Psoas muscle (tissue), 8 donors: ENCODE results near the gene BRAF. TPM values are rescaled to one million over a fixed set of nuclear protein-coding genes. Genes with fewer than 3 reads are reported as not detected.

Source experiments
- ATAC-seq, 4 donors: fragments of 200-7000 bp; cut with Tn5 transposase; one replicate each; pipeline ENCODE4 v1.9.1; 2020; ENCODE audit warnings: moderate library complexity in 3 of 4, mild to moderate bottlenecking in 2 of 4
- DNase-seq, 2 donors: peaks; one replicate each; pipeline ENCODE4 v3.0.0-alpha.2; 2020
- H3K27ac ChIP-seq: fragments of 200-600 bp; one replicate; pipeline ENCODE4 v1.8.0; 2022
- H3K27me3 ChIP-seq, 3 donors: fragments of 200-600 bp in 1 of 3; one replicate each; pipeline versions ENCODE4 v1.6.1 to v1.8.0; 2013 to 2022; ENCODE audit warnings: low read length in 2 of 3, mild to moderate bottlenecking in 2 of 3, moderate library complexity in 1 of 3; ENCODE audit not compliant: insufficient read depth in 3 of 3
- H3K36me3 ChIP-seq, 2 donors: fragments of 200-600 bp in 1 of 2; one replicate each; pipeline versions ENCODE4 v1.6.1 to v1.8.0; 2013 to 2022; ENCODE audit warnings: low read depth in 1 of 2, mild to moderate bottlenecking in 1 of 2, moderate library complexity in 1 of 2; ENCODE audit not compliant: insufficient read depth in 1 of 2
- H3K4me1 ChIP-seq: fragments of 200-600 bp; one replicate; pipeline ENCODE4 v1.8.0; 2022
- H3K4me3 ChIP-seq: fragments of 200-600 bp; one replicate; pipeline ENCODE4 v1.8.0; 2022; ENCODE audit warnings: mild to moderate bottlenecking
- H3K9me3 ChIP-seq: fragments of 200-600 bp; one replicate; pipeline ENCODE4 v1.8.0; 2022
- WGBS, 3 donors: extraction: QIAGEN DNeasy Blood & Tissue Kit; methylation state at CpG; one replicate each; pipeline versions ENCODE4 v1.1.6 to v1.1.7; 2013; 5-methylcytosine and 5-hydroxymethylcytosine counted together
- intact Hi-C, 2 donors: fragments of 100-400 bp; cut with DNase I; formaldehyde crosslinking; loops; one replicate each; pipeline versions ENCODE4 v1.11.0 to v1.14.2; 2022
- polyA plus RNA-seq, 3 donors: library from polyadenylated mRNA; stranded (reverse); fragments of 200-250 nt; gene quantifications; one replicate each; pipeline ENCODE4 v1.2.3, GENCODE V29; 2013
- total RNA-seq, 4 donors: library from RNA; stranded (reverse); fragmentation: NEBNext Ultra II Directional in 2 of 4; extraction: Animal tissue kit (Norgen Biotek cat#: 25700) in 2 of 4; gene quantifications; one replicate each; pipeline versions ENCODE4 v1.2.1 to v1.2.4, GENCODE V29; 2021 to 2023
- TF ChIP-seq, protein P1 (sequence below): fragments of 200-600 bp; IDR thresholded peaks from one replicate; pipeline ENCODE4 v1.8.0; 2022; ENCODE audit warnings: antibody characterized with exemption
- donor health status: healthy with polysubstance abuse.
- donor health status: DM: no; HTN: no; CAD: no; lungs with moderate emphysema.
- donor health status: Bipolar disorder and iron deficiency.
- donor health status: healthy.
- donor health status: DM: yes; HTN: yes; CAD: no.
- donor health status: DM: no; HTN: no; CAD: no.
- donor health status: DM: no; HTN: no; CAD: no.
- donor health status: DM: yes; HTN: yes; CAD: no.

BRAF gene
- total and polyA plus RNA-seq, 7 donors, result 5.0 to 22.6 (median 16.8) TPM

GRCh38 chr7:140810830-140811556, 113.7 kb downstream of the BRAF start:
- Histone ChIP-seq H3K27me3 (no peaks in the 10 kb centered on the region), H3K27ac (no peak overlapping the region), H3K4me3 (no peak overlapping the region), H3K36me3 (peaks cover 0 to 8% of the 10 kb centered on the region in 2 donors), H3K4me1 (no peaks in the 10 kb centered on the region), H3K9me3 (no peaks in the 10 kb centered on the region)
- 27 to 38% (median 33%) methylated on average over 5 of the region's 5 CpGs for WGBS, 3 donors
- peak; percentile 85 to 97 (median 90) for ATAC-seq
- no peak for DNase-seq
- TF ChIP-seq, protein P1, sequence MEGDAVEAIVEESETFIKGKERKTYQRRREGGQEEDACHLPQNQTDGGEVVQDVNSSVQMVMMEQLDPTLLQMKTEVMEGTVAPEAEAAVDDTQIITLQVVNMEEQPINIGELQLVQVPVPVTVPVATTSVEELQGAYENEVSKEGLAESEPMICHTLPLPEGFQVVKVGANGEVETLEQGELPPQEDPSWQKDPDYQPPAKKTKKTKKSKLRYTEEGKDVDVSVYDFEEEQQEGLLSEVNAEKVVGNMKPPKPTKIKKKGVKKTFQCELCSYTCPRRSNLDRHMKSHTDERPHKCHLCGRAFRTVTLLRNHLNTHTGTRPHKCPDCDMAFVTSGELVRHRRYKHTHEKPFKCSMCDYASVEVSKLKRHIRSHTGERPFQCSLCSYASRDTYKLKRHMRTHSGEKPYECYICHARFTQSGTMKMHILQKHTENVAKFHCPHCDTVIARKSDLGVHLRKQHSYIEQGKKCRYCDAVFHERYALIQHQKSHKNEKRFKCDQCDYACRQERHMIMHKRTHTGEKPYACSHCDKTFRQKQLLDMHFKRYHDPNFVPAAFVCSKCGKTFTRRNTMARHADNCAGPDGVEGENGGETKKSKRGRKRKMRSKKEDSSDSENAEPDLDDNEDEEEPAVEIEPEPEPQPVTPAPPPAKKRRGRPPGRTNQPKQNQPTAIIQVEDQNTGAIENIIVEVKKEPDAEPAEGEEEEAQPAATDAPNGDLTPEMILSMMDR, result peak; percentile 79
- intact Hi-C loops, result loop anchor here (1.0 to 10.0 kb wide), 6 partner anchors 200 to 844 kb away; no protein-coding TSS in a partner anchor

DNA sequence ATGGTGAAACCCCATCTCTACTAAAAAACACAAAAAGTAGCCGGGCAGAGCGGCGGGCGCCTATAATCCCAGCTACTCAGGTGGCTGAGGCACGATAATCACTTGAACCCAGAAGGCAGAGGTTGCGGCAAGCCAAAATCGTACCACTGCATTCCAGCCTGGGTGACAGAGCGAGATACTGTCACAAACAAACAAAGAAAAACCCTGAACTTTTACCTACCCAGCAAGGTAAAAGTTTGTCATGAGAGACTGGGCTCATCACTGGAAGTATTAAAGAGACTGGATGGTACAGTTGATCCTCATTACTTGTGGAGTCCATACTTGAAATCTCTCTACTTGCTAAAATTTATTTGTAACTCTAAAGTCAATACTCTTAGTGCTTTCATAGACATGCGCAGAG, 114.3 kb downstream of the BRAF start:
- H3K9me3 ChIP-seq, result no peaks in the 10 kb centered on the region
- no peak for DNase-seq
- H3K4me1 ChIP-seq, result no peaks in the 10 kb centered on the region
- H3K27ac ChIP-seq, result no peak overlapping the region
- ATAC-seq, result no peak
- TF ChIP-seq, protein P1, result no peak
- intact Hi-C loops, result loop anchor here (2.0 to 10.0 kb wide), 5 partner anchors 202 to 844 kb away; no protein-coding TSS in a partner anchor
- H3K36me3 ChIP-seq, result peaks cover 0 to 8% of the 10 kb centered on the region in 2 donors
- WGBS, 3 donors, result 93 to 97% (median 95%) methylated on average over 8 to 9 of the region's 9 CpGs
- H3K27me3 ChIP-seq, result no peaks in the 10 kb centered on the region
- H3K4me3 ChIP-seq, result no peak overlapping the region

DNA sequence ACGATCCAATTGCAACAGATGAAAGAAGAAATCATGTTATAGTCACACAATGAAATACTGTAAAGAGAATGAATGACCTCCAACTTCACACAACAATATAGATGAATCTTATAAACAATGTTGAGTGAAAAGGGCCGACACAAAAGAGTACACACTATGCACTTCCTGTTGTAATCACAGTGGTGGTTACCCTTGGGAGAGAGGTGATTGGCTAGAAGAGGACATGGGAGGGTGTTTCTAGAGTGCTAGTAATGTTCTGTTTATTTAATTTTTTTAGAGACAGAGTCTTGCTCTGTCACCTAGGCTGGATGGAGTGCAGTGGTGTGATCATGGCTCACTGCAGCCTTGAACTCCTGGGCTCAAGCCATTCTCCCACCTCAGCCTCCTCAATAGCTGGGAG, 145.8 kb downstream of the BRAF start:
- Histone ChIP-seq H3K36me3 (peaks cover 0 to 94% of the 10 kb centered on the region in 2 donors), H3K27ac (no peak overlapping the region), H3K4me3 (no peak overlapping the region), H3K9me3 (no peaks in the 10 kb centered on the region), H3K4me1 (no peaks in the 10 kb centered on the region), H3K27me3 (no peaks in the 10 kb centered on the region)
- no peak for DNase-seq
- 78 to 81% (median 80%) methylated on average over 2 of the region's 2 CpGs for WGBS, 3 donors
- intact Hi-C loops, result no loop called here
- ATAC-seq, result no peak
- TF ChIP-seq, protein P1, result no peak

GRCh38 chr7:140778568-140778967, 146.2 kb downstream of the BRAF start:
- intact Hi-C loops, result no loop called here
- Histone ChIP-seq H3K27ac (no peak overlapping the region), H3K27me3 (no peaks in the 10 kb centered on the region), H3K4me3 (no peak overlapping the region), H3K36me3 (peaks cover 0 to 90% of the 10 kb centered on the region in 2 donors), H3K4me1 (no peaks in the 10 kb centered on the region), H3K9me3 (no peaks in the 10 kb centered on the region)
- no peak for ATAC-seq
- WGBS, 3 donors, result 84 to 97% (median 88%) methylated on average over 1 of the region's 1 CpG
- TF ChIP-seq, protein P1, result no peak
- no peak for DNase-seq
